Measurements from ENCODE around the gene SMURF2. TPM values are rescaled to one million over a fixed set of nuclear protein-coding genes. Genes with fewer than 3 reads are reported as not detected.

SMURF2 gene
- total and polyA plus RNA-seq, 10 of the 15 experiments (the other 5 are each of a cell fraction or from before 2014, with no cell fraction given): 2.8 to 13.4 (median 7.5) TPM

GRCh38 chr17:64504769-64505339 is 157.3 kb downstream of the SMURF2 start:
- ChIA-PET RAD21 (ENCODE audit: unreplicated experiment) (interaction anchor here (1.0 to 2.1 kb wide), 9 partner anchors 8 to 144 kb away, joined by 3 to 7 read pairs (median 4); partner anchors contain the start of gene POLG2), CTCF (interaction anchor here (0.8 to 17.7 kb wide), 7 partner anchors 11 to 129 kb away, joined by 3 to 350 read pairs (median 4); partner anchors contain the start of gene POLG2), POLR2A (interaction anchor here (0.7 to 3.0 kb wide), 11 partner anchors 8 to 1497 kb away, joined by 3 to 64 read pairs (median 4); partner anchors contain the start of gene POLG2), SMC1A (ENCODE audit: uncharacterized antibody, unreplicated experiment) (interaction anchor here (0.7 to 2.9 kb wide), 12 partner anchors 9 to 146 kb away, joined by 3 to 25 read pairs (median 4); partner anchors contain the start of gene POLG2)
- Histone ChIP-seq H3K36me3 (ENCODE audit: control insufficient read depth in 2 of 2, insufficient read depth in 2 of 2, low read length in 1 of 2) (peaks cover 14 to 44% of the 10 kb centered on the region in 2 experiments), H3K9ac (ENCODE audit: control insufficient read depth, insufficient read depth, low read length) (peak overlapping the region; percentile 100), H3K4me2 (ENCODE audit: control insufficient read depth, insufficient read depth) (peak overlapping the region; percentile 66), H3K4me1 (ENCODE audit: control insufficient read depth, insufficient read depth, low read length) (peaks cover 7% of the 10 kb centered on the region; the same call in 1 of the 2 replicates), H4K20me1 (ENCODE audit: control insufficient read depth, insufficient read depth) (peaks cover 10% of the 10 kb centered on the region), H3K27me3 (replicated peaks in 1 of 2; ENCODE audit: control insufficient read depth in 2 of 2, insufficient read depth in 2 of 2, low read length in 1 of 2) (no peaks in the 10 kb centered on the region), H3K27ac (ENCODE audit: control insufficient read depth, insufficient read depth) (peak overlapping the region; percentile 100), H3K4me3 (peak overlapping the region; percentile 100), H2AFZ (ENCODE audit: control insufficient read depth, low read depth, low read length) (no peak overlapping the region), H3K9me3 (replicated peaks; ENCODE audit: control insufficient read depth, insufficient read depth, low read length) (no peaks in the 10 kb centered on the region), H3K79me2 (ENCODE audit: control insufficient read depth, insufficient read depth, low read length) (peaks cover 85% of the 10 kb centered on the region)
- TF ChIP-seq IKZF2 (IDR thresholded peaks at IDR 0.05) (0 out of 4 replicates have a peak, but pooled peaks of 1 of the 2 experiments have one; percentile 28), ELK1 (IDR thresholded peaks at IDR 0.05; ENCODE audit: low read depth, low read length) (no peak), WRNIP1 (IDR thresholded peaks at IDR 0.05; ENCODE audit: borderline replicate concordance, low read depth, low read length) (0 out of 2 replicates have a peak, but pooled peaks have one; percentile 17), BCLAF1 (IDR thresholded peaks at IDR 0.05) (0 out of 2 replicates have a peak, but pooled peaks have one; percentile 34), RAD51 (IDR thresholded peaks at IDR 0.05) (0 out of 2 replicates have a peak, but pooled peaks have one; percentile 7), MXI1 (IDR thresholded peaks at IDR 0.05; ENCODE audit: low read depth, low read length) (no peak), FOXM1 (IDR thresholded peaks at IDR 0.05; ENCODE audit: low read depth, low read length) (0 out of 2 replicates have a peak, but pooled peaks have one; percentile 27), ZSCAN29 (IDR thresholded peaks at IDR 0.05) (no peak), RUNX3 (IDR thresholded peaks at IDR 0.05; ENCODE audit: low read length) (peak; percentile 23; the same call in 1 of the 2 replicates), CHD1 (IDR thresholded peaks at IDR 0.05; ENCODE audit: low read depth, low read length) (0 out of 2 replicates have a peak, but pooled peaks have one; percentile 3)
- in situ Hi-C loops (cut with MboI): loop anchor here (10.0 kb wide), 2 partner anchors 140 to 660 kb away; partner anchors contain the start of gene SMARCD2
- intact Hi-C loops (cut with micrococcal nuclease; ENCODE audit: unreplicated experiment): loop anchor here (1.0 kb wide), 1 partner anchor 8 kb away; the partner anchor contains the start of gene POLG2
- no peak for DNase-seq (ENCODE audit: low read depth, low spot score)
- no peak for FAIRE-seq
- no peak for ATAC-seq
- WGBS (ENCODE audit: insufficient coverage, insufficient replicate concordance, low lambda C conversion rate, missing lambda C conversion rate): under 1% methylated on average over 13 of the region's 13 CpGs
- BruUV-seq (replicated peaks): no TSS peak
